B cell (primary cell): Measurements from ENCODE around the gene SLC51B.

Experiments used
- CTCF ChIP-seq: fragments of 200-600 bp; IDR thresholded peaks from one replicate; pipeline ENCODE4 v1.8.0; 2022; ENCODE audit warnings: antibody characterized with exemption, mild to moderate bottlenecking
- EZH2 ChIP-seq: IDR thresholded peaks from 2 replicates; pipeline ENCODE4 v1.6.1; 2012; ENCODE audit warnings: borderline replicate concordance, low read depth, mild to moderate bottlenecking, moderate library complexity, low read length; ENCODE audit not compliant: insufficient read depth, poor library complexity, severe bottlenecking

- TF ChIP-seq CTCF = no peak
- TF ChIP-seq EZH2 = no peak
Measured at GRCh38 chr15:65097651-65098263, 52.6 kb downstream of the SLC51B start.
